Measurements from ENCODE around the gene NUDT7. TPM values are rescaled to one million over a fixed set of nuclear protein-coding genes. Genes with fewer than 3 reads are reported as not detected.

NUDT7 gene
- total RNA-seq, result 4.1 and 5.8 TPM in 2 replicates

GRCh38 chr16:77722309-77723107 is at the start of gene NUDT7:
NUDT7 (plus strand) TSS chr16:77722514; CDS start chr16:77722583, 69 bp downstream.

DNA sequence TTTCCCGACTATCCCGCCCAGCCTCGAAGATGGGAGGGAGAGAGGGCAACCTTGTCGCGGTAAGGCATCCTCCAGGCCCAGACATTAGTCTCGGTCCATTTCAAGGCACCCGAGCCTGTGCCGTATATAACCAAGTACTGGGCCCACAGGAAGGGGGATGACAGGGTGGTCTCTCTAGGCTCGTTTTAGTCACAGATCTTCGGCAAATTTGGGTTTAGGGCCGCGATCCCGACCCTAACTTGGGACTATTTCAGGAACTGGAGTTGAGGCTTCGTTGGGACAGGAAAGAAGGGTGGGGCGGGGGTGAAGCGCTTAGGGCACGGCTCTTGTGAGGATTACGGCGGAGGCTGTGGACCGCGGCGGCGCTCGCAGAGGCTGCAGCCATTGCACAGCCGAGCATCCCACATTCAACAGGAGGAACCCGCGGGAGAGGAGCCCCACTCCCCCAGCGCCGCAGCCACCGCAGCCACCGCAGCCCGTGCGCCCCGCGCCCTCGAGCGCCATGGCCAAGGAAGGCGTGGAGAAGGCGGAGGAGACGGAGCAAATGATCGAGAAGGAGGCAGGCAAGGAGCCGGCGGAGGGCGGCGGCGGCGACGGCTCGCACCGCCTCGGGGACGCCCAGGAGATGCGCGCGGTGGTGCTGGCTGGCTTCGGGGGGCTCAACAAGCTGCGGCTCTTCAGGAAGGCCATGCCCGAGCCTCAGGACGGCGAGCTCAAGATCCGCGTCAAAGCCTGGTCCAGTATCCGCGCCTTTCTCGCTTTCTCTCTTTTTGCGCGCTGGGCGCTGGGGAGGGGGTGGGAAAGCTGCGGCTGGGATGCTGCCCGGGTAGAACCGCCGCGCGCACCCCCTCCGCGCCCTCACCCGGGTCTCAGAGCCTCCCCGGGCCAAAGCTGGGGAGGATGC is 66.1 kb downstream of the NUDT7 start, which contains the start of gene VAT1L:
TSS of gene VAT1L (plus strand) at position 384 of the 904 bp plus-strand sequence. CDS start at position 503, 119 bp downstream.

Other genes with a start within 250 kb of the NUDT7 start
- 0.12 and 1.5 TPM in 2 replicates for gene VAT1L, start 66.0 kb downstream of the NUDT7 start, total RNA-seq